ENCODE measurements around the gene SHE.
A peak's percentile ranks its signal among the peaks of the same experiment; 100 is the strongest.

SHE gene

DNA sequence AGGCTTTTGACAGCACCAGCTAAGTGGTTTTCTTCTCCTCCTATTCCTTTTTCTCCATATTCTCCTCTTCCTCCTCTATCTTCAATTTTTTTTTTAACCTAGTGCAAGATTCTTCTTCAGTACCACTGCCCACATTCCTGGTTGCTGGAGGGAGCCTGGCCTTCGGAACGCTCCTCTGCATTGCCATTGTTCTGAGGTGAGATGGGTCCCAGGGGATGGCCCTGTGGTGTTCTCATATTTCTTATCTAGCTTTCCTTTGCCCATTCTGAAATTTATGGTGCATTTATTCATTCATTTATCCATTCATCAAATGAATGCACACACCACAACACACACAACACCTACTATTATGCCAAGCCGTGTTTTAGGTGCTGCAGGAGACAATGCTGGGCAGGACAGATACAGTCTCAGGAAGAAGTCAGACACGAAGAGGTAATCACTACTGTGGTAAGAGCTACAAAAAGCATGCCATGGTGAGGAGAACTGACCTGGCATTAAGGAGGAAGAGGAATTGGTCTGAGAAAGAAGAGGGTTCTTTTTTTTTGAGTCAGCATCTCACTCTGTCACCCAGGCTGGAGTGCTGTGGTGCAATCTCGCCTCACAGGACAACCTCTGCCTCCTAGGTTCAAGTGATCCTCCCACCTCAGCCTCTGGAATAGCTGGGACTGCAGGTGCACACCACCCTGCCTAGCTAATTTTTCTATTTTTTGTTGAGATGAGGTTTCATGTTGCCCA is 47.7 kb downstream of the SHE start:
- DNase-seq (ENCODE audit: insufficient read length) (no peak), FAIRE-seq (no peak)
- TF ChIP-seq POLR2A (IDR thresholded peaks at IDR 0.05; ENCODE audit: low read depth, low read length): no peak
- no peak for TF ChIP-seq TAF1 (IDR thresholded peaks at IDR 0.05; ENCODE audit: borderline replicate concordance, low read depth, low read length)
- TF ChIP-seq POLR2AphosphoS5 (IDR thresholded peaks at IDR 0.05; ENCODE audit: low read depth, low read length): no peak

DNA sequence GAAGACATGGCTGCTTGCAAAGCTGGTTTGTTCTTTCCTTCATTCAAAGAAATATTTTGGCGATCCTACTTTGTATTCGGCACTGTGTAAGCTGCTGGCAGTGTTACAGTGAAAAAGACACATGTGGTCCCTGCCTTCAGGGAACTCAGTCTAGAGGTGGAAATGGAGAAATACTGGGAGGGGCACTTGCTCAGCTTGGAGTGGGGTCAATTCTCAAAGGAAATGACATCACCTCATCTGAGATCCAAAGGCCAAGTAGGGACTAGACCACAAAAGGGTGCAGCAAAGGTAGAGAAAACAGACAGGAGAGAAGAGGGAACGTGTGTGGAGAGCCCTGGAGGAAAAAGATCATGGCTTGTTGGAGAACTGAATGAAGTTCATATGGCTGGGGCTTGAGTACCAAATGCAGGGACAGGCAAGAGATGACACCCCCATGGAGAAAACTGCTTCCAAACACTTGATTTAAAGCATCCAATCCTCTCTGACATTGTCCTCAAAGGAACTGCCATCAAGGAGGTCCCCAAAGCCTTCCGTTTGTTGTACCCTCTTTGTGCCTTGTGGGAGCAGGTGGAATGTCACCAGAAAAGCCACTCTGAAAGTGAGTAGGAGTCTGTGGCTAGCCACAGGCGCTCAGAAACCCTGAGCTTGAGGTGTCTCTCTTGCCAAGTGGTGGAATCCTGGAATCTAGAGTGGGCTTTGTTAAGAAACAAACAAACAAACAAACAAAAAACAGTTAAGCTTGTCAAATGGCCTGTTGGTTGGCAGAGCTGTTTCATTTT is 48.4 kb downstream of the SHE start:
- DNase-seq (ENCODE audit: insufficient read length) (no peak), FAIRE-seq (no peak)
- TF ChIP-seq TAF1 (IDR thresholded peaks at IDR 0.05; ENCODE audit: borderline replicate concordance, low read depth, low read length) (no peak), POLR2A (IDR thresholded peaks at IDR 0.05; ENCODE audit: low read depth, low read length) (no peak), POLR2AphosphoS5 (IDR thresholded peaks at IDR 0.05; ENCODE audit: low read depth, low read length) (no peak)

DNA sequence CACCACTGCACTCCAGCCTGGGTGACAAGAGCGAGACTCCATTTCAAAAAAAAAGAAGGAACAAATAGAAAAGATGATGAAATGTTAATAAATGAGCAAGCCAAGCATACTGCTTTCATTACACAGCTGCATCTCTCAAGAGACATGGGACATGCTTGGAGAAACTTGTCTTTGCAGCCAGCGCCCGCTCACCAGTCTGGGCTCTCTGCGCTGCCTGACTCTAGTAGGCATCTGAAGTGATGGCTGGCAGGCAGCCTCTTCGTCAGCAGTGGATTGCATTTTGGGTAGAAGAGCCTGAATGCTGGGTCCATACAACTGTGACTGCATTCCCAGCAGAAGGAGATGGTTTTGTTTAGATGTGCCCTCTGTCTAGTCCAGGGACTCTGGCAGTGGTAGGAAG is 49.1 kb downstream of the SHE start:
- FAIRE-seq (no peak), DNase-seq (ENCODE audit: insufficient read length) (no peak)
- TF ChIP-seq POLR2AphosphoS5 (IDR thresholded peaks at IDR 0.05; ENCODE audit: low read depth, low read length) (no peak), TAF1 (IDR thresholded peaks at IDR 0.05; ENCODE audit: borderline replicate concordance, low read depth, low read length) (no peak), POLR2A (IDR thresholded peaks at IDR 0.05; ENCODE audit: low read depth, low read length) (no peak)

DNA sequence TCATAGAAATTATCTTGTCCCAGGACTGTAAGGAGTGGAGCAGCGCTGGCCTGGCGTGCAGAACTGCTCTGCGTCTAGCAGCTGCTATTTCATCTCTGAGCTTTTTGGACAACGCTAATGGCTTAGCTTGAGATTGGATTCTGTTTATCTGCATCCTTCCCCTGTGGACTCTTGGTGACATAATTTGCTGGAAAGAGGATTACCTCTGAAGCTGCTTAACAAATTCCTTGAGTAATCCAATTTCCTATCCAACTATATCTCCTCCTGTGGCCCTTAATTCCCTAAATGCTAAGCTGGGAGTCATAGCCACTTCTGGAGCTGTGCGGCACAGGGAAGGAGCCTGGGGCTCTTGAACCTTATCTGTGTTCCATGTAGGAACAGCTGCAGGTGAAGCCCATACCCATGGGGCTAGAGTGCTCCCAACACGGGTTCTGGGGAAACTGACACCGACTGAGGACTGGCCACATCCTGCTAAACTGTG is 53.8 kb downstream of the SHE start:
- TF ChIP-seq POLR2AphosphoS5 (IDR thresholded peaks at IDR 0.05; ENCODE audit: low read depth, low read length) (no peak), POLR2A (IDR thresholded peaks at IDR 0.05; ENCODE audit: low read depth, low read length) (no peak), TAF1 (IDR thresholded peaks at IDR 0.05; ENCODE audit: borderline replicate concordance, low read depth, low read length) (no peak)
- DNase-seq (ENCODE audit: insufficient read length) (no peak), FAIRE-seq (no peak)

DNA sequence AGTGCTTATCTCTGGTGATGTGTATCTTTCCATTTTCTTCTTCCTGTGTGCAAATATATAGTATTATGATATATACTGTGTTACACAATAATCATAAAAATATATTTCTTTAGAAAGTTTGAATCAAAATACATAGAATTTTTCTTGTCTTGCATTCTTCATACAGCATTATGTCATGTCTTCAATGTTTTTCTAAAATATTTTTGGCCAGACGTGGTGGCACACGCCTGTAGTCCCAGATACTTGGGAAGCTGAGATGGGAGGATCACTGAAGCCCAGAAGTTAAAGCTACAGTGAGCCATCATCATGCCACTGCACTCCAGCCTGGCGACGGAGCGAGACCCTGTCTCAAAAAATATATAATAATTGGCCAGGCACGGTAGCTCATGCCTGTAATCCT is 55.4 kb downstream of the SHE start:
- FAIRE-seq (no peak), DNase-seq (ENCODE audit: insufficient read length) (no peak)
- no peak for TF ChIP-seq TAF1 (IDR thresholded peaks at IDR 0.05; ENCODE audit: borderline replicate concordance, low read depth, low read length)
- no peak for TF ChIP-seq POLR2AphosphoS5 (IDR thresholded peaks at IDR 0.05; ENCODE audit: low read depth, low read length)
- TF ChIP-seq POLR2A (IDR thresholded peaks at IDR 0.05; ENCODE audit: low read depth, low read length): no peak

DNA sequence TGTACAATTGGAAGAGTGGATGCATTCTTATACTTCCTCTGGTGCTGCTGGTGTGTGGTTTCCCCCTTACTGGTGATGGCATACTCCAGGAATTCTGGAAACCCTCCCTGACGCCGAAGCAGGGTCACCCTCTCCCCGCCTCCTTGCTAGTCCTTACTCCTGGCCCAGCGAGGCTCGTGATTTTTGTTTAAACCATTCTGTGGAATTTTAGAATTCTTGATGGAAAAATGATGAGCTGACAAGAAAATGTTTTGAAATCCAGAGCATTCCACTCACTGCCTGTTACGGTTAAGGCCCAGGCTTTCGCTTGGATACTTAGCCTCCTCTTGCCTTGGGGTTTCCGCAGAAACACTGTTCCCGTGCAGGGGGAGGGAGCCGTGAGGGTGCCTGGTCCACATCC is 55.9 kb downstream of the SHE start:
- FAIRE-seq (no peak), DNase-seq (ENCODE audit: insufficient read length) (no peak)
- no peak for TF ChIP-seq POLR2AphosphoS5 (IDR thresholded peaks at IDR 0.05; ENCODE audit: low read depth, low read length)
- no peak for TF ChIP-seq POLR2A (IDR thresholded peaks at IDR 0.05; ENCODE audit: low read depth, low read length)
- TF ChIP-seq TAF1 (IDR thresholded peaks at IDR 0.05; ENCODE audit: borderline replicate concordance, low read depth, low read length): no peak

DNA sequence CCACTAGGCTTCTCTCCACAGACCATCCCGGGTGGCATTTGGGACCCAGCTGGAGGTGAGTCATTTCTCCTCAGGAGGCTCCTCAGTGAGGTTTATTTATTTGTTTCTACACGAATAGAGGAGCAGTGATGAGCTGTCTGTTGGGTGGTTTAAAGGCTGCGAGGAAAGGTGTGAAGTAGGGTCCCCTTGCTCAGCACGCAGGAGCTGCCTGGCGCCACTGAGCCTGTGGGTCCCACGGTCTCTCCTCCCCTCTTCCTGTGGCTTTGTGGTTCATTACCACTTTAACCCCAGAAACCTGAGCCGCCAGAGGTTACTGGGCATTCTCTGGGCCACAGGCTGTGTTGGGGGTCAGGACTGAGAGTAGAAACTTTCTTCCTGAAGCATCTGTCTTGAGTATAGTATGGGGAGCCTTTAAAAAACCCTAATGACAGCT is 57.2 kb downstream of the SHE start:
- DNase-seq (ENCODE audit: insufficient read length): peak; percentile 35
- FAIRE-seq: no peak
- TF ChIP-seq POLR2A (IDR thresholded peaks at IDR 0.05; ENCODE audit: low read depth, low read length) (no peak), TAF1 (IDR thresholded peaks at IDR 0.05; ENCODE audit: borderline replicate concordance, low read depth, low read length) (no peak), POLR2AphosphoS5 (IDR thresholded peaks at IDR 0.05; ENCODE audit: low read depth, low read length) (no peak)

DNA sequence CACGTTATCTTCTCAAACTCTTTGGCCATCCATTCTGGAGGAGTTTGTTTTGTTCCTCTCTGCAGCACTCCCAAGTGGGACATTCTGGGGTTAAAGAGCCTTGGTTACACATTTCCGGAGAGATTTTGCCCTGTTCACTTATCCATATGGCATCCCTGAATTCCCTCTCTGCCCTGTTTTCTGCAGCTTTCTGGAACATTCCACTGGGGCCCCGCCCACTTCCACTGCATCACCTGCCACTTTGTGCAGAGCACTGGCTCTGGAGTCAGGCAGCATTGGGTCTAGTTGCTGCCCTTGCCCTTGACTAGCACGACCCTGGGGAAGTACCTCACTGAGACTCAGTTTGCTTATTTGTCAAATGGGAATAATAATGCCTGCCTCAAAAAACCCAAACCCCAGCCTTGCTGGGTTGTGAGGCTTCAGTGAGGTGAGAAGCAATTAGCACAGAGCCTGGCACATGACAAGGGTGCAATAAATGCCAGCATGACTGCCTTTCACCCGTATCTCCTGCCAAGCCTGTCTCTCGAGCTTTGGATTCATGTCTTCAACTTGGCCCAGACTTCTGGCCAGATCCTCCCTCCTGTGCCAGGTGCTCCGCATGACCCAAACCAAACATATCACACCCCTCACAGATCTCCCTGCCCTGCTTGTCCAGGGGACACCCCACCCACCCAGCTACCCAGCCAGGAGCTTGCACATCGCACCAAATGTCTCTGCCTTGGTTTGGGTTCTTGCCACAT is 58.8 kb downstream of the SHE start:
- FAIRE-seq: no peak
- DNase-seq (ENCODE audit: insufficient read length): no peak
- TF ChIP-seq TAF1 (IDR thresholded peaks at IDR 0.05; ENCODE audit: borderline replicate concordance, low read depth, low read length) (no peak), POLR2AphosphoS5 (IDR thresholded peaks at IDR 0.05; ENCODE audit: low read depth, low read length) (no peak), POLR2A (IDR thresholded peaks at IDR 0.05; ENCODE audit: low read depth, low read length) (no peak)

DNA sequence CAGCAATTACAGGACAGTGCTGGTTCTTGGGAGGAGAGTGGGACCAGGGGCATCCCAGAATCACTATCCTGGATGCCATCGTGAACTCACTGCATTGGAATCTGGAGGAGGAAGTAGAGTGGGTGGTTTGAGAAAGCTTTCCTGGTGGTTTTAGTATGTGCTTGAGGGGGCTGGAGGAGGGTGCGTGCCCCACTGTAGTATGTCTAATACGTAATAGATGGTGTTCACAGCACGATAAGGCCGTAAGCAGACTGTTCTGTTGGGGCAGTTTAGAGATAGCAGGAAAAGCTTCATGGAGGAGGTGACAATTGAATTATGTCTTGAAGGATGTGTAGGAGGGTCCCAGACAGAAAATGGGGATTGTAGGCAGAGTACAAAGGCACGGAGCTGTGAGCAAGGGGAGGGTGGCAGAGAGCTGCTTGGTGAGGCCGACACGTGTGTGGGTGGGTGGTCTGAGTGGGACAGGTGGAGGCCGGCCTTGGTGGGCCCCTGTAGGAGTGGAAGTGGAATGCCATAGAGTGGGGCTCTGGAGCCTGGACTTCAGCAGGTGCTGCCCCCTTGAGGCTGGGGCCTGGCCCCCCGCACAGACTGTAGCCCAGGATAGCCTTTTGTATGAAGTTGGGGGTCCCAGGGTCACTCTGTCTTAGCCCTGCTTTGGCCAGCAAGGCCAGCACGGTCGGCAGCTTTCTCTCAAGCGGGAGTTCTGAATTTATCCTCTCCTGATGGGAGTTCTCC is 60.0 kb downstream of the SHE start:
- TF ChIP-seq POLR2A (IDR thresholded peaks at IDR 0.05; ENCODE audit: low read depth, low read length) (no peak), POLR2AphosphoS5 (IDR thresholded peaks at IDR 0.05; ENCODE audit: low read depth, low read length) (no peak), TAF1 (IDR thresholded peaks at IDR 0.05; ENCODE audit: borderline replicate concordance, low read depth, low read length) (no peak)
- no peak for FAIRE-seq
- no peak for DNase-seq (ENCODE audit: insufficient read length)

DNA sequence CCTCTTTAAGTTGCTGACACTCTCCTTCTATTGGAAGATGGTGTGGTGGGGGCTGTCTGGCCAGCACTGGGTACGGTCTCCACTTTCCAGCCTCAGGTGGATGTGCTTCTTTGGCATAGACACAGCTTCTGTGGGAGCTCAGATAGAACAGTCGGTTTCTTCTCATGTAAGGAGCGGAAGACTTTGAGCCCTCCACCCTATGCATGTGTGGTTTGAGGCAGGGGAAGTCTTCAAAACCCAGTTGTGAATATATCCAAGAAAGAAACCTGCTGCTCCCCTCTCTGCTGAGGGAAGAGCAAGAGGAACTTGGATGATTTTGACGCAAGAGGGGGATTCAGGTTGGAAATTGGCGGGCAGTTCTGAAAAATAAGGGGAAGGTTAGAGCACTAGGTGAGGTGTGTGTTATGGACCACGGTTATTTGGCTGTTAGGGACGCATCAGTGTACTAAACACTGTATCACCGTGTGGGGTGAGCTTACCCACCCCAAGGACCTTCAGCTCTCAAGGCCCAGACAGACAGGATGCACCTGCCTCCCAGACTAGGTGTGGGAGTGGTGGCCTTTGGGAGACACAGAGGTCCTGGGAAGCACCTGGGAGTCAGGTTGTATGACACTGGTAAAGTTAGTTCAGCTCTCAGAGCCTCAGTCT is 60.8 kb downstream of the SHE start:
- FAIRE-seq: no peak
- no peak for DNase-seq (ENCODE audit: insufficient read length)
- TF ChIP-seq TAF1 (IDR thresholded peaks at IDR 0.05; ENCODE audit: borderline replicate concordance, low read depth, low read length): no peak
- no peak for TF ChIP-seq POLR2A (IDR thresholded peaks at IDR 0.05; ENCODE audit: low read depth, low read length)
- TF ChIP-seq POLR2AphosphoS5 (IDR thresholded peaks at IDR 0.05; ENCODE audit: low read depth, low read length): no peak
